Motor neuron (in vitro differentiated cells): Measurements from ENCODE around the gene PIGBOS1. TPM values are rescaled to one million over a fixed set of nuclear protein-coding genes. Genes with fewer than 3 reads are reported as not detected.

Experiments
- ATAC-seq, 8 experiments: fragments of 200-7000 bp; cut with Tn5 transposase; replicated peaks in 6 of 8; 2 replicates each; pipeline ENCODE4 v1.8.0; 2021; ENCODE audit warnings: mild to moderate bottlenecking in 8 of 8, moderate library complexity in 8 of 8
- H3K27ac ChIP-seq, 2 donors: fragments of 250-450 bp; sonication (Bioruptor Pico); 2 replicates each; pipeline ENCODE4 v1.9.0; 2021; ENCODE audit warnings: antibody characterized with exemption in 2 of 2, mild to moderate bottlenecking in 2 of 2, moderate library complexity in 1 of 2
- H3K4me1 ChIP-seq, 2 donors: fragments of 250-450 bp; sonication (Bioruptor Pico); replicated peaks in 1 of 2; 2 replicates each; pipeline ENCODE4 v1.6.1; 2021; ENCODE audit warnings: antibody characterized with exemption in 2 of 2, mild to moderate bottlenecking in 2 of 2, moderate library complexity in 1 of 2
- H3K4me3 ChIP-seq, 5 donors: fragments of 250-450 bp; sonication (Bioruptor Pico); 2 replicates each; pipeline ENCODE4 v1.9.0; 2021; ENCODE audit warnings: antibody characterized with exemption in 5 of 5, mild to moderate bottlenecking in 5 of 5, moderate library complexity in 4 of 5
- WGBS, 10 experiments: fragments of 450-650 bp; shearing (Covaris generic); methylation state at CpG; one replicate each; pipeline ENCODE4 v1.0.0; 2022; 5-methylcytosine and 5-hydroxymethylcytosine counted together
- in situ Hi-C, 9 experiments: fragments of 400-800 bp; cut with MboI; loops; one replicate each; pipeline ENCODE4 v1.15.0; 2021; ENCODE audit warnings: low sequenced_read_pairs in 9 of 9, low pct_unique_long_range_greater_than_20kb in 2 of 9; ENCODE audit not compliant: unreplicated experiment in 9 of 9
- total RNA-seq, 8 experiments: library from RNA; unstranded; fragments of 300-600 nt; gene quantifications; 2 replicates each; pipeline versions ENCODE4 v1.2.3 to v1.2.4, GENCODE V29; 2022

The PIGBOS1 gene, protein sequence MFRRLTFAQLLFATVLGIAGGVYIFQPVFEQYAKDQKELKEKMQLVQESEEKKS
- total RNA-seq: 10 to 100 TPM; 10.8 to 19.7 (median 15.0) TPM

GRCh38 chr15:55318588-55319494 lies at the start of gene PIGBOS1, which contains the start of gene PIGB:
Gene PIGBOS1, minus strand, starts transcription at chr15:55319123. Its CDS starts 1,331 bp downstream, at chr15:55317792.
Gene PIGB, plus strand, starts transcription at chr15:55319222. Its CDS starts 29 bp downstream, at chr15:55319251.
- H3K27ac ChIP-seq: peak within 1 kb of the TSS; percentile 82 to 92
- peaks cover 2% of the 10 kb centered on the region in 2 donors for H3K4me1 ChIP-seq
- WGBS, 10 experiments: 0 to 40% (median 3%) methylated on average over 1 to 27 of the region's 49 CpGs; no CpG with 5 or more reads in 1 of the 10 experiments
- H3K4me3 ChIP-seq: peak within 1 kb of the TSS; percentile 49 to 93 (median 74)
- ATAC-seq: peak; percentile 93 to 98 (median 98)
- in situ Hi-C loops: no loop called here

DNA sequence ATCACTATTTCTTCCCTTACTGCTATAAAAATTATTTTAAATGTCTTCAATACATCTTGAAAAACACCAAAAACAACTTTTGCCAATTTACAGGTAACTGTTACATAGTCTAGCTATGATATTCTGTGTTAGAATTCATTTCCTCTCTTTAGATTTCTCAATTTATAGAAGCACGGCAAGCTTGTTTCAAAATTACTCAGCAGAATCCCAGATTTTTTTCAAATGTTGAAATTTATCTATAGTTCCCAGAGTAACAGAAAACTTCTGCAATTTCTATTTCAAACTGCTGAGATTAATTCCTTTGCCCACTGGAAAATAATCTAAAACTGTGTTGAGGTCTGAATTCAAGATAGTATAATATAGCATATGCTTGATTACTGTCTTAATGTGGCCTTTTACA lies 48.1 kb upstream of the PIGBOS1 start:
- Histone ChIP-seq H3K4me1 (no peaks in the 10 kb centered on the region), H3K27ac (no peak overlapping the region), H3K4me3 (no peak overlapping the region)
- in situ Hi-C loops: no loop called here
- no peak for ATAC-seq
- WGBS, 10 experiments: 88 to 100% (median 100%) methylated on average over 1 of the region's 1 CpG; no CpG with 5 or more reads in 3 of the 10 experiments

DNA sequence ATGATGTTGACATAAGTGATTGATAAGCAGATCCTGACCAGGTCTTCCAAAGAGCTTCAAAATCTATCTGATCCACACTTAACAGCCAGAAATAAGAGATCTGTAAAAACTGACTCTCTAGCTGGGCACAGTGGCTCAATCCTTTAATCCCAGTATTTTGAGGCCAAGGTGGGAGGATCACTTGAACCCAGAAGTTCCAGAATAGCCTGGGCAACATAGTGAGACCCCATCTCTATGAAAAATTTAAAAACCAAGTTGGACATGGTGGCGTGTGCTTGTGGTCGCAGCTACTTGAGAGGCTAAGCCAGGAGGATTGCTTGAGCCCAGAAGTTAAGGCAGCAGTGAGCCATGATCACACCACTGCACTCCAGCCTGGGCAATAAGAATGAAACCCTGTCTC lies 43.7 kb upstream of the PIGBOS1 start:
- Histone ChIP-seq H3K4me3 (no peak overlapping the region), H3K4me1 (no peaks in the 10 kb centered on the region), H3K27ac (no peak overlapping the region)
- in situ Hi-C loops: no loop called here
- ATAC-seq: no peak
- 92 to 100% methylated on average over 2 of the region's 2 CpGs; no CpG with 5 or more reads in 8 of the 10 experiments for WGBS, 10 experiments

DNA sequence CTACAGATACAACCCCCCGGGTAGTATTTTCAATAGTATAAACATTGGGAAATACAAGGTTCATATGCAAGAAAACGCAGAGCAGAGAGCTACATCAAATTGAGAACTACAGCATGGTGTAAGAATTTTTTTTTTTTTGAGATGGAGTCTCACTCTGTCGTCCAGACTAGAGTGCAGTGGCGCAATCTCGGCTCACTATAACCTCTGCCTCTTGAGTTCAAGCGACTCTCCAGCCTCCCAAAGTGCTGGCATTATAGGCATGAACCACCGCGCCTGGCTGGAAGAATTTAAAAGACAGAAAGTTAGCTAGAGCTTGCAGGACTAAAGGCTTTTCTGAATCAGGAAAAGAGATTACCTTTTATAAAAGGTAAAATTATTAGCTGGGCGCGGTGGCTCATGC lies 42.1 kb upstream of the PIGBOS1 start:
- H3K27ac ChIP-seq: no peak overlapping the region
- ATAC-seq: no peak

DNA sequence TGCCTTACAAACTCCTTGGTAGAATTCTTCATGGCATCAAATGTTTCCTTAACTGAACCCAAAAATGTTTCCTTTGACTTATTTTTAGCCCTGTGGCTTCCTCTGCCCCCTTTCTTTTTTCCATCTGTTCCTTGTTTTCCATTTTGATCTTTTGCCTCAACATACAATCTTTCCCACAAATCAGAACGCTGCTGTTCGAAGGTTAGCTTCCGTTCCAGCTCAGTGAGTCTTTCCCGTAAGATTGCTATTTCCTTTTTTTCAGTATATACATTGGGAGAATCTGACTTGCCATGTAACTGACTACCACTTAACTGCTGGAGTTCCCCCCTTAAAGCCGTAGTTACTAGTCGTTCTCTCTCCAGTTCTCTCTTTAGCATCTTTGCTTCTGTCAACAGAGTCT lies 41.3 kb upstream of the PIGBOS1 start:
- H3K4me3 ChIP-seq: no peak overlapping the region
- WGBS, 10 experiments: 34 to 92% (median 81%) methylated on average over 5 to 6 of the region's 6 CpGs
- no peak for ATAC-seq
- no peaks in the 10 kb centered on the region for H3K4me1 ChIP-seq
- in situ Hi-C loops: no loop called here
- no peak overlapping the region for H3K27ac ChIP-seq

More for the DNA sequence above, 42.1 kb upstream of the PIGBOS1 start:
- 72 to 100% (median 94%) methylated on average over 1 to 10 of the region's 10 CpGs; no CpG with 5 or more reads in 1 of the 10 experiments for WGBS, 10 experiments
- in situ Hi-C loops: no loop called here
- H3K4me3 ChIP-seq: no peak overlapping the region
- no peaks in the 10 kb centered on the region for H3K4me1 ChIP-seq

DNA sequence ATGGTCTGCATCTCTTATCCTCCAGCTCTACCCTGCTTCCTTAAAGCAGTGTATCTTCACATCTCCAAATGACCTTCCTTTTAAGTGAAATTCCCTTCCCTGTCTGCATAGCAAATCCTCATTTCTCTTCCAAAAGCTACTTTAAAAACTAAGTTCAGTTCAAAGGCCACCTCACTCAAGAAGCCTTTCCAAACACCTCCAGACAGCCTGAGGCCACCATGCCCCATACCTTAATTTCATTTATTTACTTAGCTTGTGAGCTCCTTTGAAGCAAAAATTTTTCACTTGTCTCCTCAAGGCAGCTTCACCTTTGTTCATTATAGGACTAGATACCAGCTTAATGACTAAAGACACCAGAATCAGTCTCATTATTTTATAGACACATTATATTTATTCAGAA lies 39.5 kb upstream of the PIGBOS1 start:
- no peak overlapping the region for H3K27ac ChIP-seq
- no peak overlapping the region for H3K4me3 ChIP-seq
- in situ Hi-C loops: no loop called here
- H3K4me1 ChIP-seq: no peaks in the 10 kb centered on the region
- ATAC-seq: no peak

GRCh38 chr15:55357774-55358173 lies 38.9 kb upstream of the PIGBOS1 start:
- Histone ChIP-seq H3K4me3 (no peak overlapping the region), H3K4me1 (peaks cover 0 to 3% of the 10 kb centered on the region in 2 donors), H3K27ac (no peak overlapping the region)
- in situ Hi-C loops: no loop called here
- peak in 6 of 8 experiments; percentile 41 to 97 (median 72) for ATAC-seq
- 36 to 100% (median 98%) methylated on average over 1 to 2 of the region's 2 CpGs; no CpG with 5 or more reads in 2 of the 10 experiments for WGBS, 10 experiments

DNA sequence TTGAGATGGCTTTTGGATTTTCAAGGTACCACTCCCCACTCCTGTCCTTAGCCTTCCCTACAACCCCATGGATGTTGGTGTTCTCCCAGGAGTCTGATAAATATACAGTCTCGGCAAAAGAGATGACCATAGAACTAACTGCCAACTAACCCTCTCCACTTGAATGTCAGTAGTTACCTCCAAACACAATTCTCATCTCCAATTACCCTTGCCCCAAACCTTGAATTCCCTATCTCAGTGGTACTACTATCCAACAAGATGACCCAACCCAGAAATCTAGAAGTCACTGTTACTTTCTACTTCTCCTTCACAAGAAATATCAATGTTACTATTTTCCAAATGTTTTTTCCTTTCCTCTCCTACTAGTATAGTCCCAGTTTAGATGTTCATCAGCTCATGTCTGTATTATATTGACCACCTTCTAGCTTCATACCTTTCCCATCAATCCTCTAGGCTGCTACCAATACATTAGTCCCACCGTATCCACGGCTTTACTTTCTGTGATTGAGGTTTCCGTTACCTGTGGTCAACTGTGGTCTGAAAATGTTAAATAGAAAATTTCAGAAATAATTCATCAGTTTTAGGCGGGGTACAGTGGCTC lies 38.2 kb upstream of the PIGBOS1 start:
- no peak overlapping the region for H3K27ac ChIP-seq
- in situ Hi-C loops: no loop called here

DNA sequence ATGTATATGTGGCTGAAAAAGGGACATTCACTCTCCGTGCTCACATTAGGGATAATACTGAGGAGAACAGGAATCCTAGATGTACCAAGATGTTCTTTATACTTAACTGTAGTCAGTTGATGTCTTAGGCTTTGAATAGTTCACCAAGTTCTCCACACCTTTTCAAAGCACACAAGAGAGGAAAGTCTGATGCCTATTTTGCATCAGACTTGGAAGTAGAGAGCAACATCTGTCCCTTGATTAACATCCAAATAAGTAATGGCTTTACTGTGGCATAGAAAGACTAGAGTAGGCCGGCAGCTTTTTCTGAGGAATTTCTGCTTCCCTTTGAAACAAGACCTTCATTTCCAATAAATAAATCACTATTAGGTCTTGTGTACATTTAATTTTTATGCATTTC lies 34.1 kb upstream of the PIGBOS1 start:
- Histone ChIP-seq H3K4me3 (no peak overlapping the region), H3K4me1 (peaks cover 0 to 4% of the 10 kb centered on the region in 2 donors), H3K27ac (no peak overlapping the region)
- ATAC-seq: no peak
- WGBS, 10 experiments: 0 to 50% (median 24%) methylated on average over 1 to 2 of the region's 2 CpGs; no CpG with 5 or more reads in 1 of the 10 experiments
- in situ Hi-C loops: no loop called here

More for the DNA sequence above, 38.2 kb upstream of the PIGBOS1 start:
- H3K4me1 ChIP-seq: peaks cover 0 to 4% of the 10 kb centered on the region in 2 donors
- no peak for ATAC-seq
- H3K4me3 ChIP-seq: no peak overlapping the region
- 87 to 100% (median 100%) methylated on average over 1 to 5 of the region's 5 CpGs; no CpG with 5 or more reads in 1 of the 10 experiments for WGBS, 10 experiments

DNA sequence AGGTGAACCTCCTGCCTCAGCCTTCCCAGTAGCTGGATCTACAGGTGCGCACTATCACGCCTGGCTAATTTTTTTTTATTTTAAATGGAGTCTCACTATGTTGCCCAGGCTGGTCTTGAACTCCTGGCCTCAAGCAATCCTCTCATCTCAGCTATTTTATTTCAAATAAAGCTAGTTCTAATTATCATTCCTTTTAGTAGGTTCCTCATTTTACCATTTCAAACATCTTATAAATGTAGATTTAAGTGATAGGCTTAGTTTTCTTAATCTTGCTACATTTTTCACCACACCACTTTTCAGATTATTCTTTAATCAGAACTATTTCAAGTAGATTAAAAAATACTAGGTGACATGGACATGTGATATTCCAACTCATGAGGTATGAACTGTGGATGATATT lies 30.4 kb upstream of the PIGBOS1 start:
- Histone ChIP-seq H3K27ac (no peak overlapping the region), H3K4me3 (no peak overlapping the region), H3K4me1 (peaks cover 0 to 7% of the 10 kb centered on the region in 2 donors)
- no peak for ATAC-seq
- in situ Hi-C loops: loop anchor here in 1 of 9 experiments (25.0 kb wide), 1 partner anchor 88 kb away; no protein-coding TSS in a partner anchor
- WGBS, 10 experiments: 79 to 100% (median 100%) methylated on average over 1 to 2 of the region's 2 CpGs; no CpG with 5 or more reads in 3 of the 10 experiments

- ATAC-seq: no peak
- in situ Hi-C loops: loop anchor here in 1 of 9 experiments (25.0 kb wide), 1 partner anchor 89 kb away; no protein-coding TSS in a partner anchor
- Histone ChIP-seq H3K27ac (no peak overlapping the region), H3K4me3 (no peak overlapping the region), H3K4me1 (peaks cover 9 to 17% of the 10 kb centered on the region in 2 donors)
- 55 to 100% (median 75%) methylated on average over 1 to 3 of the region's 4 CpGs; no CpG with 5 or more reads in 4 of the 10 experiments for WGBS, 10 experiments
Observed at GRCh38 chr15:55348281-55348778, 29.4 kb upstream of the PIGBOS1 start.

GRCh38 chr15:55344206-55344605 lies 25.3 kb upstream of the PIGBOS1 start:
- Histone ChIP-seq H3K27ac (peak overlapping the region in 1 of 2 donors; percentile 18), H3K4me1 (peaks cover 14% of the 10 kb centered on the region in 2 donors), H3K4me3 (no peak overlapping the region)
- in situ Hi-C loops: loop anchor here in 1 of 9 experiments (25.0 kb wide), 1 partner anchor 93 kb away; no protein-coding TSS in a partner anchor
- ATAC-seq: peak; percentile 38 to 91 (median 82)
- 33 to 89% (median 47%) methylated on average over 1 to 2 of the region's 2 CpGs; no CpG with 5 or more reads in 2 of the 10 experiments for WGBS, 10 experiments
